IPS-20b (cell line): ENCODE data around the gene MYH14.

ENCODE experiments used
- H3K27ac ChIP-seq: one replicate; pipeline ENCODE4 v1.5.1; 2013; ENCODE audit warnings: low read length
- H3K27me3 ChIP-seq: 2 replicates; pipeline ENCODE4 v1.6.1; 2013; ENCODE audit warnings: mild to moderate bottlenecking, low read length, inconsistent platforms; ENCODE audit not compliant: insufficient read depth
- H3K36me3 ChIP-seq: 2 replicates; pipeline ENCODE4 v1.6.1; 2013; ENCODE audit warnings: low read depth, mild to moderate bottlenecking, inconsistent platforms, low read length, moderate library complexity; ENCODE audit not compliant: insufficient read depth
- H3K4me1 ChIP-seq: 2 replicates; pipeline ENCODE4 v1.6.1; 2013; ENCODE audit warnings: mild to moderate bottlenecking, control low read depth, inconsistent platforms, low read length, moderate library complexity; ENCODE audit not compliant: insufficient read depth
- H3K4me3 ChIP-seq: 2 replicates; pipeline ENCODE4 v1.5.1; 2013; ENCODE audit warnings: mild to moderate bottlenecking, low read length, inconsistent platforms
- H3K9ac ChIP-seq: 2 replicates; pipeline ENCODE4 v1.6.1; 2013; ENCODE audit warnings: low read depth, mild to moderate bottlenecking, inconsistent platforms, low read length, moderate library complexity
- H3K9me3 ChIP-seq: 2 replicates; pipeline ENCODE4 v1.6.1; 2013; ENCODE audit warnings: mild to moderate bottlenecking, low read depth, low read length, inconsistent platforms; ENCODE audit not compliant: insufficient read depth

Gene MYH14

GRCh38 chr19:50176775-50177174, 26.6 kb upstream of the MYH14 start:
- Histone ChIP-seq H3K27ac (no peak overlapping the region), H3K27me3 (no peaks in the 10 kb centered on the region), H3K36me3 (no peaks in the 10 kb centered on the region), H3K9ac (no peak overlapping the region), H3K4me3 (no peak overlapping the region), H3K4me1 (no peaks in the 10 kb centered on the region), H3K9me3 (peaks cover 77% of the 10 kb centered on the region)

GRCh38 chr19:50178320-50178719, 25.1 kb upstream of the MYH14 start:
- Histone ChIP-seq H3K4me1 (no peaks in the 10 kb centered on the region), H3K27me3 (no peaks in the 10 kb centered on the region), H3K36me3 (no peaks in the 10 kb centered on the region), H3K9ac (no peak overlapping the region), H3K9me3 (peaks cover 72% of the 10 kb centered on the region), H3K27ac (no peak overlapping the region), H3K4me3 (no peak overlapping the region)

GRCh38 chr19:50178859-50179537, 24.4 kb upstream of the MYH14 start:
- Histone ChIP-seq H3K27me3 (no peaks in the 10 kb centered on the region), H3K27ac (no peak overlapping the region), H3K36me3 (no peaks in the 10 kb centered on the region), H3K4me3 (no peak overlapping the region), H3K4me1 (no peaks in the 10 kb centered on the region), H3K9ac (no peak overlapping the region), H3K9me3 (peaks cover 70% of the 10 kb centered on the region)

DNA sequence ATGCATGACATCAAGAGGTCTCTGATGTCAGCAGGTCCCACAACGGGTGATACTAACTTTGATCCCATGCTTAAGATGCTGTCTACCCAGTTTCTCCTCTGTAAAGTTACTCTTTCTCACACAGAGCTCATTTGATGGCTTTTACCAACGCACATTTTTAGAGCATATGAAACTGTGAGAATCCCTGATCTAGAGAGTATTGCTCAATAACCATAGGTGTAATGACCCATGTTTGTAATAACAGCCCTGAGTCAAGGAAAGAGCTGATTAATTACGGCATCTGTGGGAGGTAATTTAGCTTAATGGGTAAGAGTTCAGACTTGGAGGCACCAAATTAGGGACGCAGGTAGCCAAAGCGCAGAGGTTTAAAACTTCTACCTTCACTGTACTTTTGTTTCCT, 22.3 kb upstream of the MYH14 start:
- H3K9ac ChIP-seq: no peak overlapping the region
- no peak overlapping the region for H3K4me3 ChIP-seq
- H3K27me3 ChIP-seq: no peaks in the 10 kb centered on the region
- no peaks in the 10 kb centered on the region for H3K4me1 ChIP-seq
- H3K36me3 ChIP-seq: no peaks in the 10 kb centered on the region
- no peak overlapping the region for H3K27ac ChIP-seq
- H3K9me3 ChIP-seq: peaks cover 66% of the 10 kb centered on the region

- Histone ChIP-seq H3K36me3 (no peaks in the 10 kb centered on the region), H3K9ac (no peak overlapping the region), H3K4me1 (no peaks in the 10 kb centered on the region), H3K4me3 (no peak overlapping the region), H3K27ac (no peak overlapping the region), H3K27me3 (no peaks in the 10 kb centered on the region), H3K9me3 (peaks cover 69% of the 10 kb centered on the region)
Observed at GRCh38 chr19:50184196-50184595, 19.2 kb upstream of the MYH14 start.

- no peak overlapping the region for H3K9ac ChIP-seq
- H3K4me3 ChIP-seq: no peak overlapping the region
- H3K36me3 ChIP-seq: no peaks in the 10 kb centered on the region
- H3K4me1 ChIP-seq: no peaks in the 10 kb centered on the region
- H3K27ac ChIP-seq: no peak overlapping the region
- peaks cover 69% of the 10 kb centered on the region for H3K9me3 ChIP-seq
- H3K27me3 ChIP-seq: no peaks in the 10 kb centered on the region
Observed at GRCh38 chr19:50187937-50188336, 15.5 kb upstream of the MYH14 start.

DNA sequence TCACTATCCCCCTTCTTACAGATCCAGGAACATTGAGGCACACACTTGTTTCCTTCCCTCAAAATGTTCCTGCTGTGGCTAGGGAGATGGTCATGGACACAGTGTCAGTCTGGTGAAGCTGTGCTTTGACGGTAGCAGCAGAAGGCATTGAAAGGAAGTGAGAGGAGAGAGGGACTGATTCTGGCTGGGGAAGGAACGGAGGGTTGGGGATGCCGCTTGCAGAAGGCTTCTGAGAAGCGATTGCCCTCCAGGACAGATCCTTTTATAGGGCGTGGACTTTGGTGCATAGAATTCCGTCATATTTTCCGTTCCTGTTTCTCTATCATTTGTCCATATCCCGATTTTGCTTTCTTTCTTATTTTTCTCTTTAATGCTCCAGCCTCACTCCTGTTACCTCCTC, 14.1 kb upstream of the MYH14 start:
- Histone ChIP-seq H3K9me3 (peaks cover 73% of the 10 kb centered on the region), H3K4me1 (no peaks in the 10 kb centered on the region), H3K9ac (no peak overlapping the region), H3K36me3 (no peaks in the 10 kb centered on the region), H3K27me3 (no peaks in the 10 kb centered on the region), H3K4me3 (no peak overlapping the region), H3K27ac (no peak overlapping the region)

DNA sequence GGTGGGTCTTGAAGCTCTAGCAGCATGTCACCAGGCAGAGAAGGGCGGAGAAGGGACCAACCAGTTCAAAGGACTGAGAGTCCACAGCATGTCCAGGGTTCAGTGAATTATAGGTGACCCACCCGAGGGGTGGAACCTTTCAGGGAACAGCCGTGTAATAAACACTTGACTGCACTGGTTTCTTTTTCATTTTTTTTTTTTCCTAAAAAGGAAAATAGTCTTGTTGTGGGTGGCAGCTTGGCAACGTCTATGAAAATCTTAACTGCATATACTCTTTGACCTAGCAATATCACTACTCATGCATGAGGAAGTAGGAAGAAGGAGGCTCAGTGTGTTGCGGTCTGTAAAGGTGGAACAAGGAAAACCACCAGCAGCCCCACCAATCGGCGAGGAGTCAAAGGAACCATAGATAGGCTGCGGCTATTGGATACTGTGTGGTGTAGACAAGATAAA, 13.0 kb upstream of the MYH14 start:
- Histone ChIP-seq H3K9me3 (peaks cover 77% of the 10 kb centered on the region), H3K27ac (no peak overlapping the region), H3K36me3 (no peaks in the 10 kb centered on the region), H3K4me3 (no peak overlapping the region), H3K9ac (no peak overlapping the region), H3K4me1 (no peaks in the 10 kb centered on the region), H3K27me3 (no peaks in the 10 kb centered on the region)

DNA sequence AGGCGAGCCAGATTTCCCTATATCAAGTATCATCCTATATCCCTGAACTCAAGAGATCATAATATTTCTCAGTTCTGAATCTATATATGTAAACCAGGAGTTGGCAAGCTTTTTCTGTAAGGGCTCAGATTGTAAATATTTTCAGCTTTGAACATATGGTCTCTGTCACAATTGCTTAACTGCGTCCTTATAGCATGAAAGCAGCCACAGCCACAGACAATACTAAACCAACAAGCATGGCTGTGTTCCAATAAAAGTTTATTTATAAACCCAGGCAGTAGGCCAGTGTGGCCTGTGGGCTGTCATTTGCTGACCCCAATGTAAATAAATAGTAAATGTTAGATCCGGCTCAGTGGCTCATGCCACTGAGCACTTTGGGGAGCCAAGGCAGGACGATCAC, 12.2 kb upstream of the MYH14 start:
- no peaks in the 10 kb centered on the region for H3K4me1 ChIP-seq
- H3K27ac ChIP-seq: no peak overlapping the region
- H3K9ac ChIP-seq: no peak overlapping the region
- no peaks in the 10 kb centered on the region for H3K36me3 ChIP-seq
- H3K9me3 ChIP-seq: peaks cover 78% of the 10 kb centered on the region
- no peak overlapping the region for H3K4me3 ChIP-seq
- no peaks in the 10 kb centered on the region for H3K27me3 ChIP-seq

GRCh38 chr19:50192463-50193211, 10.8 kb upstream of the MYH14 start:
- Histone ChIP-seq H3K27ac (no peak overlapping the region), H3K27me3 (no peaks in the 10 kb centered on the region), H3K4me3 (no peak overlapping the region), H3K4me1 (no peaks in the 10 kb centered on the region), H3K9ac (no peak overlapping the region), H3K36me3 (no peaks in the 10 kb centered on the region), H3K9me3 (peaks cover 87% of the 10 kb centered on the region)

DNA sequence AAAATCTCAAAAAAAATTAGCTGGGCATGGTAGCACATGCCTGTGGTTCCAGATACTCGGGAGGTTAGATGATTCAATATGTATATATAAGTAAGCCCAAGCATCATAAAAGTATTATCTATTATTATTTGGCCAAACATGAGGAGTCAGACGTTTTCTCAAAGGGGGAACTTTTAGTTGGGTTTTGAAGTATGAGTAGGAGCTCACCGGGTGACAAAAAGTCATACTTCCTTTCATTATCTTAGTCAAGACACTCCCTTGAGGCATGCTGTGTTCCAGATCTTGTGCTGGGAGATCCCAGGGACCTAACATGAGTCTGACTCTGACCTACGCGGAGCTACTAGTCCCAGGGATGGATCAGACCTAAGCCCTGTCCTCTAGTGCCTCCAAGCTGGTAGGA, 8.2 kb upstream of the MYH14 start:
- Histone ChIP-seq H3K4me1 (no peaks in the 10 kb centered on the region), H3K27ac (no peak overlapping the region), H3K4me3 (no peak overlapping the region), H3K27me3 (no peaks in the 10 kb centered on the region), H3K9ac (no peak overlapping the region), H3K9me3 (peaks cover 88% of the 10 kb centered on the region), H3K36me3 (no peaks in the 10 kb centered on the region)

DNA sequence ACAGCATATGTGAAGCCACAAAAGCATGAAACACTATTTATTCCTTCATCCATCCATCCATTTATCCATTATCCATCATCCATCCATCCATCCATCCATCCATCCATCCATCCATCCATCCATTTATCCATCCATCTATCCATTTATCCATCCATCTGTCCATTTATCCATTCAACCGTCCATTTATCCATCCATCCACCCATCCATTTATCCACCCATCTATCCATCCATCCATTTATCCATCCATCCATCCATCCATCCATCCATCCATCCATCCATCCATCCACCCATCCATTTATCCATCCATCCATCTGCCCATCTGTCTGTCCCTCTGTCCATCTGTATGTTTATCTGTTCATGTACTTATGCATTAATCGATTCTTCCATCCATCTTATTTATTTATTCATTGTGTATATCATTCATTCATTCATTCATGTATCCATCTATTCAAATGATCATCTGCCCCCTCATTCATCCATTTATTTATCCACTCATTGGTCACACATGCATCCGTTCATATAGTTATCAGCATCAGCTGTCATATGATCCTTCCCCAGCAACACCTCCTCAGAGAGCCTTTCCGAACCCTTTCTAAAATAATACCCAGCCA, 7.0 kb upstream of the MYH14 start:
- Histone ChIP-seq H3K4me1 (no peaks in the 10 kb centered on the region), H3K36me3 (no peaks in the 10 kb centered on the region), H3K4me3 (no peak overlapping the region), H3K9me3 (peaks cover 88% of the 10 kb centered on the region), H3K9ac (no peak overlapping the region), H3K27me3 (no peaks in the 10 kb centered on the region), H3K27ac (no peak overlapping the region)
